H1 (cell line): Measurements from ENCODE around the gene ETFB. TPM values are rescaled to one million over a fixed set of nuclear protein-coding genes. Genes with fewer than 3 reads are reported as not detected.

ENCODE experiments used
- CTCF ChIA-PET: fragments of 300-600 bp; sonication (Branson Sonifier 250); formaldehyde crosslinking; loops from one replicate; lab custom pipeline; 2021; ENCODE audit not compliant: partially characterized antibody; lab: Charles Lee
- POLR2A ChIA-PET: fragments of 300-600 bp; sonication (Branson Sonifier 250); formaldehyde crosslinking; loops from one replicate; lab custom pipeline; 2021; ENCODE audit warnings: inconsistent platforms; ENCODE audit not compliant: partially characterized antibody; lab: Charles Lee
- DNase-seq, 2 experiments: peaks; one replicate each; pipeline versions ENCODE4 v3.0.0 to v3.0.0-alpha.2; 2010 to 2022; ENCODE audit warnings: low spot score in 2 of 2, low read depth in 1 of 2, mixed read lengths in 1 of 2
- FAIRE-seq: peaks from 2 replicates; lab custom pipeline; 2011; peaks lifted over from hg19 to GRCh38; lab: Jason Lieb, UNC
- H2AFZ ChIP-seq: 2 replicates; pipeline ENCODE4 v1.8.1; 2012; ENCODE audit warnings: low read length, inconsistent platforms
- H2AK5ac ChIP-seq: 2 replicates; pipeline ENCODE4 v1.6.1; 2013; ENCODE audit warnings: low read depth, low read length
- H2BK120ac ChIP-seq: replicated peaks from 2 replicates; pipeline ENCODE3; 2013; ENCODE audit warnings: low read depth, low read length, inconsistent platforms
- H2BK12ac ChIP-seq: 2 replicates; pipeline ENCODE4 v1.6.1; 2013; ENCODE audit warnings: low read depth, low read length
- H2BK15ac ChIP-seq: 2 replicates; pipeline ENCODE4 v1.6.1; 2013; ENCODE audit warnings: low read length
- H2BK20ac ChIP-seq: 2 replicates; pipeline ENCODE4 v1.6.1; 2013; ENCODE audit warnings: low read length
- H2BK5ac ChIP-seq: 2 replicates; pipeline ENCODE4 v1.6.1; 2013; ENCODE audit warnings: low read depth, low read length
- H3K14ac ChIP-seq: 2 replicates; pipeline ENCODE4 v1.6.1; 2013; ENCODE audit warnings: inconsistent platforms; ENCODE audit not compliant: insufficient read length
- H3K18ac ChIP-seq: 2 replicates; pipeline ENCODE4 v1.6.1; 2013; ENCODE audit warnings: low read length; ENCODE audit errors: extremely low read depth
- H3K23ac ChIP-seq: 2 replicates; pipeline ENCODE4 v1.6.1; 2013; ENCODE audit warnings: inconsistent platforms; ENCODE audit not compliant: insufficient read length
- H3K23me2 ChIP-seq: 2 replicates; pipeline ENCODE4 v1.6.1; 2013; ENCODE audit warnings: low read depth, low read length
- H3K27ac ChIP-seq: 2 replicates; pipeline ENCODE4 v1.6.1; 2011; ENCODE audit warnings: low read depth, low read length, inconsistent platforms
- H3K27me3 ChIP-seq, 4 experiments: replicated peaks in 1 of 4; 1 replicate in 1 of 4; 2 replicates in 3 of 4; pipeline versions ENCODE4 v1.6.1 to v1.8.1; 2011 to 2013; ENCODE audit warnings: low read length in 3 of 4, mild to moderate bottlenecking in 3 of 4, inconsistent platforms in 2 of 4, mixed read lengths in 2 of 4, moderate library complexity in 1 of 4; ENCODE audit not compliant: control insufficient read depth in 3 of 4, insufficient read depth in 3 of 4; ENCODE audit errors: extremely low read depth in 1 of 4
- H3K36me3 ChIP-seq, 4 experiments: 2 replicates each; pipeline versions ENCODE4 v1.6.1 to v1.8.1; 2011 to 2013; ENCODE audit warnings: mild to moderate bottlenecking in 4 of 4, low read length in 3 of 4, moderate library complexity in 2 of 4, control low read depth in 1 of 4, inconsistent platforms in 1 of 4; ENCODE audit not compliant: insufficient read depth in 4 of 4, control insufficient read depth in 2 of 4
- H3K4ac ChIP-seq: replicated peaks from 2 replicates; pipeline ENCODE3; 2013; ENCODE audit warnings: low read length, low read depth, mixed read lengths, inconsistent platforms; ENCODE audit not compliant: insufficient read length
- H3K4me1 ChIP-seq, 4 experiments: replicated peaks in 1 of 4; 1 replicate in 1 of 4; 2 replicates in 3 of 4; pipeline versions ENCODE4 v1.6.1 to v1.8.1; 2011 to 2013; ENCODE audit warnings: low read length in 3 of 4, inconsistent platforms in 2 of 4, mixed read lengths in 1 of 4; ENCODE audit not compliant: insufficient read depth in 4 of 4, control insufficient read depth in 3 of 4
- H3K4me2 ChIP-seq, 2 experiments: 2 replicates each; pipeline versions ENCODE4 v1.6.1 to v1.8.1; 2011 to 2013; ENCODE audit warnings: low read depth in 2 of 2, low read length in 2 of 2, control low read depth in 1 of 2, inconsistent platforms in 1 of 2, mild to moderate bottlenecking in 1 of 2; ENCODE audit not compliant: insufficient read depth in 1 of 2
- H3K4me3 ChIP-seq, 4 experiments: fragments of 200-600, 300-600 bp in 1 of 4; sonication (generic), shearing (Covaris generic), sonication (Bioruptor Twin) in 1 of 4; 2 replicates each; pipeline versions ENCODE4 v1.5.1 to v1.8.1; 2011 to 2016; ENCODE audit warnings: low read length in 4 of 4, low read depth in 3 of 4, control low read depth in 2 of 4, inconsistent platforms in 2 of 4, mild to moderate bottlenecking in 2 of 4, mixed read lengths in 1 of 4, moderate library complexity in 1 of 4; ENCODE audit not compliant: insufficient read depth in 2 of 4; ENCODE audit errors: extremely low read depth in 1 of 4
- H3K56ac ChIP-seq: replicated peaks from 2 replicates; pipeline ENCODE3; 2013; ENCODE audit warnings: low read depth, mild to moderate bottlenecking, mixed read lengths, low read length, inconsistent platforms; ENCODE audit not compliant: insufficient read length
- H3K79me1 ChIP-seq: 2 replicates; pipeline ENCODE4 v1.6.1; 2013; ENCODE audit warnings: low read depth, low read length, control low read depth
- H3K79me2 ChIP-seq, 2 experiments: 2 replicates each; pipeline versions ENCODE4 v1.6.1 to v1.8.1; 2012 to 2013; ENCODE audit warnings: low read length in 2 of 2, mild to moderate bottlenecking in 2 of 2, inconsistent platforms in 1 of 2; ENCODE audit not compliant: insufficient read depth in 2 of 2, control insufficient read depth in 1 of 2
- H3K9ac ChIP-seq, 4 experiments: replicated peaks in 1 of 4; 1 replicate in 1 of 4; 2 replicates in 3 of 4; pipeline versions ENCODE4 v1.6.1 to v1.8.1; 2011 to 2013; ENCODE audit warnings: low read depth in 3 of 4, low read length in 3 of 4, control low read depth in 2 of 4, mild to moderate bottlenecking in 2 of 4, moderate library complexity in 2 of 4, inconsistent platforms in 1 of 4; ENCODE audit errors: extremely low read depth in 1 of 4
- H3K9me3 ChIP-seq, 2 experiments: 2 replicates each; pipeline versions ENCODE4 v1.6.1 to v1.8.1; 2012 to 2013; ENCODE audit warnings: mild to moderate bottlenecking in 2 of 2, moderate library complexity in 2 of 2, control low read depth in 1 of 2, inconsistent platforms in 1 of 2, low read depth in 1 of 2, low read length in 1 of 2, mixed read lengths in 1 of 2; ENCODE audit not compliant: insufficient read depth in 2 of 2
- H4K20me1 ChIP-seq, 2 experiments: replicated peaks in 1 of 2; 2 replicates each; pipeline versions ENCODE3 to v1.8.1; 2011 to 2013; ENCODE audit warnings: inconsistent platforms in 2 of 2, low read length in 2 of 2, mild to moderate bottlenecking in 1 of 2; ENCODE audit not compliant: insufficient read depth in 2 of 2, control insufficient read depth in 1 of 2
- H4K5ac ChIP-seq: 2 replicates; pipeline ENCODE4 v1.6.1; 2013; ENCODE audit warnings: low read length, low read depth, mixed read lengths, inconsistent platforms; ENCODE audit not compliant: insufficient read length
- H4K8ac ChIP-seq: 2 replicates; pipeline ENCODE4 v1.8.0; 2013; ENCODE audit warnings: mild to moderate bottlenecking, moderate library complexity, low read length, inconsistent platforms; ENCODE audit not compliant: insufficient read depth; ENCODE audit errors: extremely low read depth
- H4K91ac ChIP-seq: replicated peaks from 2 replicates; pipeline ENCODE3; 2013; ENCODE audit warnings: low read length, mixed read lengths, inconsistent platforms; ENCODE audit not compliant: insufficient read length
- EGR1 ChIP-seq: IDR thresholded peaks from 2 replicates; pipeline ENCODE4 v1.6.1; 2011; ENCODE audit warnings: low read depth, low read length, borderline replicate concordance
- HDAC2 ChIP-seq, 2 experiments: fragments of 300-600 bp in 1 of 2; sonication (generic) in 1 of 2; IDR thresholded peaks; 2 replicates each; pipeline ENCODE4 v1.6.1; 2011 to 2012; ENCODE audit warnings: low read depth in 2 of 2, low read length in 2 of 2, mild to moderate bottlenecking in 2 of 2, moderate library complexity in 2 of 2, borderline replicate concordance in 1 of 2, inconsistent platforms in 1 of 2
- RBBP5 ChIP-seq: IDR thresholded peaks from 2 replicates; pipeline ENCODE4 v1.7.1; 2012; ENCODE audit warnings: low read depth, mild to moderate bottlenecking, inconsistent platforms, low read length, moderate library complexity, borderline replicate concordance
- RFX5 ChIP-seq: IDR thresholded peaks from 2 replicates; pipeline ENCODE4 v1.6.1; 2011; ENCODE audit warnings: low read depth, low read length, improper control_type of control experiment, borderline replicate concordance
- SAP30 ChIP-seq: fragments of 300-600 bp; sonication (generic); IDR thresholded peaks from 2 replicates; pipeline ENCODE4 v1.7.1; 2012; ENCODE audit warnings: low read length, moderate library complexity, mild to moderate bottlenecking, inconsistent platforms; ENCODE audit not compliant: insufficient read depth, insufficient replicate concordance
- SP4 ChIP-seq: IDR thresholded peaks from 2 replicates; pipeline ENCODE4 v1.6.1; 2012; ENCODE audit warnings: low read length, inconsistent platforms
- TAF1 ChIP-seq: IDR thresholded peaks from 2 replicates; pipeline ENCODE4 v1.6.1; 2011; ENCODE audit warnings: mild to moderate bottlenecking, low read depth, low read length
- WGBS, 2 experiments: shearing (Covaris generic) in 1 of 2; methylation state at CpG; one replicate each; pipeline versions ENCODE4 v1.1.6 to v1.1.7; 2013 to 2015; ENCODE audit warnings: low lambda C conversion rate in 2 of 2, mixed read lengths in 2 of 2, inconsistent platforms in 1 of 2, low coverage in 1 of 2, missing lambda C conversion rate in 1 of 2; ENCODE audit not compliant: insufficient replicate concordance in 2 of 2, insufficient coverage in 1 of 2, insufficient read length in 1 of 2; ENCODE audit errors: extremely low coverage in 1 of 2, missing lambda C conversion rate in 1 of 2; 5-methylcytosine and 5-hydroxymethylcytosine counted together
- polyA plus RNA-seq, 7 experiments: library from polyadenylated mRNA; depleted of rRNA in 3 of 7; stranded (reverse) in 5 of 7; unstranded in 2 of 7; fragments of >200 nt in 5 of 7; fragments of 200-250 nt in 2 of 7; gene quantifications; 1 replicate in 5 of 7; 2 replicates in 1 of 7; 4 replicates in 1 of 7; pipeline versions ENCODE4 v1.2.1 to v1.2.3, GENCODE V29; 2011 to 2013; ENCODE audit warnings: missing spikeins in 2 of 7, mixed read lengths in 2 of 7
- total RNA-seq: library from RNA; stranded (reverse); fragmentation: NEBNext Ultra II Directional; extraction: Animal tissue kit (Norgen Biotek cat#: 25700); gene quantifications from 2 replicates; pipeline ENCODE4 v1.2.1, GENCODE V29; 2021
- TF ChIP-seq, protein P1 (sequence below), 3 experiments: IDR thresholded peaks; 1 replicate in 2 of 3; 2 replicates in 1 of 3; pipeline versions ENCODE4 v1.5.1 to v1.6.1; 2011; ENCODE audit warnings: low read length in 3 of 3, mild to moderate bottlenecking in 3 of 3, inconsistent platforms in 2 of 3, low read depth in 1 of 3, moderate library complexity in 1 of 3; ENCODE audit not compliant: insufficient read depth in 1 of 3; ENCODE audit errors: control extremely low read depth in 1 of 3

The ETFB gene
- total and polyA plus RNA-seq, 2 of the 8 experiments (the other 6 are each of a cell fraction or from before 2014, with no cell fraction given) = 40.0 to 66.5 TPM

DNA sequence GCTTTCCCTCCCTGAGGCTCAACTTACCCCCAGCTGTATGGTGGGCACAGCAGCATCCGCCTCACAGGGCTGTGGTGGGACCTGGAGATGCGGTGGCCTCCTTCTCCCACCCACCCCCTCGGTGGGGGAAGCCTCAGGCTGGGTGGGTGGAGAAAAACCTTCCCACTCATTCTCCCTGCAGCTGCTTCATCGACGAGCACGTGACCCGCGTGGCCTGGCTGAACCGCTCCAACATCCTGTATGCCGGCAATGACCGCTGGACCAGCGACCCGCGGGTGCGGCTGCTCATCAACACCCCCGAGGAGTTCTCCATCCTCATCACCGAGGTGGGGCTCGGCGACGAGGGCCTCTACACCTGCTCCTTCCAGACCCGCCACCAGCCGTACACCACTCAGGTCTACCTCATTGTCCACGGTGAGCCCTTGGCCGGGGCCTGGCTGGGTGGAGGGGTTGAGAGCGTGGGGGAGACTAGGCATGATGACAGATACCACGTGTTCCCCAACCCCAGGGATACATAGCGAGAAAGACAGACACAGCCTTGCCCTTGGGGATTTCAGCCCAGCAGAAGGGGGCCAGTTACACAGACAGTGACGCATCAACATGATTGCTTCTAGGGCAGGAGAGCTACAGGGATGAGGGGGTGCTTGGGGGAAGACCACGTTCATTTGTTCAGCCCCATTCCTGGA, 42.6 kb downstream of the ETFB start:
- no peak overlapping the region for H3K4ac ChIP-seq
- H3K9me3 ChIP-seq = no peaks in the 10 kb centered on the region
- no peak overlapping the region for H2AK5ac ChIP-seq
- no peak overlapping the region for H4K5ac ChIP-seq
- H3K27ac ChIP-seq = no peak overlapping the region
- peaks cover 11% of the 10 kb centered on the region; the same call in 1 of the 2 replicates for H3K23me2 ChIP-seq
- no peak overlapping the region for H2BK20ac ChIP-seq
- no peak overlapping the region for H3K4me3 ChIP-seq
- no peak overlapping the region for H3K23ac ChIP-seq
- no peaks in the 10 kb centered on the region for H3K79me2 ChIP-seq
- H3K56ac ChIP-seq = no peak overlapping the region
- H3K4me1 ChIP-seq = peaks cover 0 to 12% (median 7%) of the 10 kb centered on the region in 4 experiments; a peak in 5 of 7 replicates
- H3K79me1 ChIP-seq = peaks cover 14% of the 10 kb centered on the region
- WGBS, 2 experiments = 94% methylated on average over 23 of the region's 29 CpGs; no CpG with 5 or more reads in 1 of the 2 experiments
- POLR2A ChIA-PET = interaction anchor here (1.2 to 1.3 kb wide), 2 partner anchors 9 to 18 kb away, joined by 3 read pairs; no protein-coding TSS in a partner anchor
- H3K9ac ChIP-seq = no peak overlapping the region
- H4K20me1 ChIP-seq = peaks cover 4 to 23% of the 10 kb centered on the region in 2 experiments
- no peak overlapping the region for H2BK120ac ChIP-seq
- CTCF ChIA-PET = interaction anchor here (0.9 to 2.1 kb wide), 6 partner anchors 9 to 165 kb away, joined by 3 to 7 read pairs (median 4); partner anchors contain the start of gene VSIG10L
- no peak overlapping the region for H3K14ac ChIP-seq
- no peak overlapping the region for H2AFZ ChIP-seq
- no peak overlapping the region; the same call in 1 of the 2 replicates for H4K8ac ChIP-seq
- H3K4me2 ChIP-seq = no peak overlapping the region
- no peak overlapping the region for H3K18ac ChIP-seq
- H2BK15ac ChIP-seq = no peak overlapping the region
- FAIRE-seq (no peak), DNase-seq (no peak)
- H3K36me3 ChIP-seq = peaks cover 0 to 7% (median 0%) of the 10 kb centered on the region in 4 experiments; a peak in 1 of 8 replicates
- no peak overlapping the region for H2BK12ac ChIP-seq
- H3K27me3 ChIP-seq = peaks cover 0 to 6% (median 5%) of the 10 kb centered on the region in 4 experiments; a peak in 4 of 7 replicates
- H2BK5ac ChIP-seq = no peak overlapping the region
- no peak overlapping the region for H4K91ac ChIP-seq
- TF ChIP-seq RBBP5 (no peak), RFX5 (no peak), EGR1 (no peak), TAF1 (no peak), SP4 (no peak), SAP30 (no peak), HDAC2 (IDR thresholded peaks at IDR 0.05; ENCODE audit: borderline replicate concordance in 1 of 2, low read depth in 2 of 2, low read length in 2 of 2) (no peak)
- TF ChIP-seq, protein P1, sequence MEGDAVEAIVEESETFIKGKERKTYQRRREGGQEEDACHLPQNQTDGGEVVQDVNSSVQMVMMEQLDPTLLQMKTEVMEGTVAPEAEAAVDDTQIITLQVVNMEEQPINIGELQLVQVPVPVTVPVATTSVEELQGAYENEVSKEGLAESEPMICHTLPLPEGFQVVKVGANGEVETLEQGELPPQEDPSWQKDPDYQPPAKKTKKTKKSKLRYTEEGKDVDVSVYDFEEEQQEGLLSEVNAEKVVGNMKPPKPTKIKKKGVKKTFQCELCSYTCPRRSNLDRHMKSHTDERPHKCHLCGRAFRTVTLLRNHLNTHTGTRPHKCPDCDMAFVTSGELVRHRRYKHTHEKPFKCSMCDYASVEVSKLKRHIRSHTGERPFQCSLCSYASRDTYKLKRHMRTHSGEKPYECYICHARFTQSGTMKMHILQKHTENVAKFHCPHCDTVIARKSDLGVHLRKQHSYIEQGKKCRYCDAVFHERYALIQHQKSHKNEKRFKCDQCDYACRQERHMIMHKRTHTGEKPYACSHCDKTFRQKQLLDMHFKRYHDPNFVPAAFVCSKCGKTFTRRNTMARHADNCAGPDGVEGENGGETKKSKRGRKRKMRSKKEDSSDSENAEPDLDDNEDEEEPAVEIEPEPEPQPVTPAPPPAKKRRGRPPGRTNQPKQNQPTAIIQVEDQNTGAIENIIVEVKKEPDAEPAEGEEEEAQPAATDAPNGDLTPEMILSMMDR (IDR thresholded peaks at IDR 0.05; ENCODE audit: control extremely low read depth in 1 of 3, insufficient read depth in 1 of 3, low read depth in 1 of 3, low read length in 3 of 3) = no peak
